ENCODE results near the gene RMND1. TPM values are rescaled to one million over a fixed set of nuclear protein-coding genes. Genes with fewer than 3 reads are reported as not detected.
"Not testable (repeated sequence)": the region's sequence is repeated elsewhere in the genome, so short reads cannot be mapped to it uniquely, and the experiment has no call there.

RMND1 gene
- total RNA-seq = 18.1 and 25.3 TPM in 2 replicates
- polyA plus RNA-seq (2012) = 16.4 TPM

- peak; percentile 100 for DNase-seq (ENCODE audit: low read depth)
These were observed at the start of gene RMND1 for GRCh38 chr6:151451950-151452749. RMND1 (minus strand) TSS chr6:151452126; CDS start chr6:151445811, 6,315 bp downstream.

- DNase-seq (ENCODE audit: low read depth) = no peak
These were observed 47.6 kb upstream of the RMND1 start for GRCh38 chr6:151499551-151499950.

GRCh38 chr6:151498327-151498726 lies 46.4 kb upstream of the RMND1 start:
- no peak for DNase-seq (ENCODE audit: low read depth)

GRCh38 chr6:151497905-151498304 lies 46.0 kb upstream of the RMND1 start:
- DNase-seq (ENCODE audit: low read depth) = no peak

GRCh38 chr6:151495380-151495779 lies 43.5 kb upstream of the RMND1 start:
- DNase-seq (ENCODE audit: low read depth) = no peak

GRCh38 chr6:151494936-151495320 lies 43.0 kb upstream of the RMND1 start:
- no peak for DNase-seq (ENCODE audit: low read depth)

GRCh38 chr6:151494235-151494935 lies 42.5 kb upstream of the RMND1 start:
- DNase-seq (ENCODE audit: low read depth) = peak; percentile 23

- peak; percentile 21 for DNase-seq (ENCODE audit: low read depth)
These were observed 41.9 kb upstream of the RMND1 start, which contains the start of gene CCDC170 for GRCh38 chr6:151493804-151494234. CCDC170 (plus strand) TSS chr6:151494017; CDS start chr6:151494129, 112 bp downstream.

GRCh38 chr6:151493161-151493803 lies 41.4 kb upstream of the RMND1 start:
- DNase-seq (ENCODE audit: low read depth) = no peak

- no peak for DNase-seq (ENCODE audit: low read depth)
These were observed 39.1 kb upstream of the RMND1 start for GRCh38 chr6:151490996-151491395.

GRCh38 chr6:151488226-151488625 lies 36.3 kb upstream of the RMND1 start:
- DNase-seq (ENCODE audit: low read depth) = no peak

GRCh38 chr6:151483994-151484393 lies 32.1 kb upstream of the RMND1 start:
- DNase-seq (ENCODE audit: low read depth) = no peak

GRCh38 chr6:151482290-151482689 lies 30.4 kb upstream of the RMND1 start:
- no peak for DNase-seq (ENCODE audit: low read depth)

GRCh38 chr6:151481786-151482185 lies 29.9 kb upstream of the RMND1 start:
- DNase-seq (ENCODE audit: low read depth) = no peak

GRCh38 chr6:151478670-151479069 lies 26.7 kb upstream of the RMND1 start:
- DNase-seq (ENCODE audit: low read depth) = no peak

- DNase-seq (ENCODE audit: low read depth) = no peak
These were observed 25.8 kb upstream of the RMND1 start for GRCh38 chr6:151477726-151478125.

- DNase-seq (ENCODE audit: low read depth) = peak; percentile 55
These were observed 24.0 kb upstream of the RMND1 start for GRCh38 chr6:151475653-151476523.

- no peak for DNase-seq (ENCODE audit: low read depth)
These were observed 12.8 kb upstream of the RMND1 start for GRCh38 chr6:151464702-151465101.

GRCh38 chr6:151461673-151462072 lies 9.7 kb upstream of the RMND1 start:
- no peak for DNase-seq (ENCODE audit: low read depth)

GRCh38 chr6:151455751-151456398 lies 3.9 kb upstream of the RMND1 start:
- not testable (repeated sequence) for DNase-seq (ENCODE audit: low read depth)
